Coronary artery (tissue), 2 donors: Measurements from ENCODE around the gene GALNT18.

Experiments used
- DNase-seq: peaks from one replicate; pipeline ENCODE4 v3.0.0-alpha.2; 2017; ENCODE audit warnings: low spot score
- H3K27ac ChIP-seq, 2 donors: fragments of 200-600 bp; sonication (generic); one replicate each; pipeline ENCODE4 v1.5.1; 2016 to 2019
- H3K4me3 ChIP-seq: fragments of 200-600 bp; sonication (generic); 2 replicates; pipeline ENCODE4 v1.5.1; 2016; ENCODE audit warnings: mild to moderate bottlenecking, moderate library complexity
- TF ChIP-seq, protein P1 (sequence below): fragments of 200-600 bp; sonication (generic); IDR thresholded peaks from one replicate; pipeline ENCODE4 v1.5.1; 2019; ENCODE audit warnings: antibody characterized with exemption

The GALNT18 gene

DNA sequence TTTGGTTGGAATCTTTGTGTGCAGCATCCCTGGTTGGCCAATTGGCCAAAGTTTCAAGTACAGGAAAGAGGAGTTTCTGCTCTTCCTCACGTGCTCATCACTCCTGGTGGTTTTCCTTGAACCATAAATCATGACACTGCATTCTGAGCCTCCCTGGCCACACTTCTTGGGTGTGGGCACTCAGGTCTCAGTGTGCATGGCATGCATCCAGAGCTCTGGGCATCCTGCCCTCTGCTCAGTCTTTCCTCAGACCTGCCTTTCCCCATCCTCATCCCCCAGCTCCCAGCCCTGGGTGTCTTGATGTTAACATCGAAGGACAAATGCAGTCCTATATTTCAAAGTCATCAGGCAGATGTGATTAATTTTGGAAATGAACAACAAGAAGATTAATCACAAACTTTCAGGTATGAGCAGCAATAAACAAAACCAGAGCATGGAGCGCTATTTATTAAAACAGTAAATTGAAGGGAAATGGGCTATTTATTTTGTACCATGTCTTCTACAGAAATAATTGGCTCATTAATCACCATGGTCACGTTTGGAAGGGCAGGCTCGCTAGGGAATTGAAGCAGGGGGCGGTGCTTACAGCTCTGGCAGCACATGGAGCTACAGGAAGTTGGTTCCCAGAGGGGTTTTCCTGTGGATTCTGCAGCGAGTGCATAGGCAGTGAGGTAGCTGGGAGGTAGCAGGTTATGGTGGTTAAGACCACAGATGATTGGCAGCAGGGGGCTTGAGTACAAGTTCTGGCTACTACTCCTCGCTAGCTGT lies 358.4 kb downstream of the GALNT18 start:
- TF ChIP-seq, protein P1, sequence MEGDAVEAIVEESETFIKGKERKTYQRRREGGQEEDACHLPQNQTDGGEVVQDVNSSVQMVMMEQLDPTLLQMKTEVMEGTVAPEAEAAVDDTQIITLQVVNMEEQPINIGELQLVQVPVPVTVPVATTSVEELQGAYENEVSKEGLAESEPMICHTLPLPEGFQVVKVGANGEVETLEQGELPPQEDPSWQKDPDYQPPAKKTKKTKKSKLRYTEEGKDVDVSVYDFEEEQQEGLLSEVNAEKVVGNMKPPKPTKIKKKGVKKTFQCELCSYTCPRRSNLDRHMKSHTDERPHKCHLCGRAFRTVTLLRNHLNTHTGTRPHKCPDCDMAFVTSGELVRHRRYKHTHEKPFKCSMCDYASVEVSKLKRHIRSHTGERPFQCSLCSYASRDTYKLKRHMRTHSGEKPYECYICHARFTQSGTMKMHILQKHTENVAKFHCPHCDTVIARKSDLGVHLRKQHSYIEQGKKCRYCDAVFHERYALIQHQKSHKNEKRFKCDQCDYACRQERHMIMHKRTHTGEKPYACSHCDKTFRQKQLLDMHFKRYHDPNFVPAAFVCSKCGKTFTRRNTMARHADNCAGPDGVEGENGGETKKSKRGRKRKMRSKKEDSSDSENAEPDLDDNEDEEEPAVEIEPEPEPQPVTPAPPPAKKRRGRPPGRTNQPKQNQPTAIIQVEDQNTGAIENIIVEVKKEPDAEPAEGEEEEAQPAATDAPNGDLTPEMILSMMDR = no peak
- Histone ChIP-seq H3K4me3 (no peak overlapping the region), H3K27ac (no peak overlapping the region)
- DNase-seq = no peak

DNA sequence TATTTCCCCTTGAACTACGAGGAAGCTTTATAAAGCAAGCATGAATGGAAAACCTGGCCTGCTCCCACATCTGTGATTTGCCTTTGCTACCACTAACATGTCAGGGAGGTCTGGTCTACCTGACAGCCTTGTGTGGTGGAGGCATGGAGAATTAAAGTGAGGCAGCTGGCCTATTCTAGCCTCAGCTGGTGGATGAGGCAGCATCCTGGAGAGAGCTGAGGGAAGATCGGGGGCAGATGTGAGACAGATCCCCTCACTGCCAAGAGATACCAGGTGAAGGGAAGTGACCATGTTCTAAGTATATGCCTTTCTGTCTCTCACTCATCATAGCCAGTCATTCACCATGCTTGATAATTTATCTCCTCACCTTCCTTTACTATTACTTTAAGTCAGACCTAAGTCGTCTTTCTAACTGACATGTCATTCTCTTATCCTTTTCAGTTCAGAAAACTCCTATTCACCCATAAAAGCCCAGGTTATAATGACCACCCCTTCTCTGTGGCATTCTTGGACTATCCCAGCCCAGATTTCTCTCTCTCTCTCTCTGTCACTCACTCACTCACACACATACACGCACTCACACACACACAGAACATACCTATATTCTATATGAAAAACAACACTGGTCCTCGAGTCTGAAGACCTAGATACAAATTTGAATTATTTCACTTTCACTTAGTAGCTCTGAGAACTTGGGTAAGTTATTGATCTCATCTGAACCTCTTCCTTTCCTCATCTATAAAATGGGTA lies 359.5 kb downstream of the GALNT18 start:
- Histone ChIP-seq H3K4me3 (no peak overlapping the region), H3K27ac (no peak overlapping the region)
- TF ChIP-seq, protein P1 = no peak
- DNase-seq = no peak

DNA sequence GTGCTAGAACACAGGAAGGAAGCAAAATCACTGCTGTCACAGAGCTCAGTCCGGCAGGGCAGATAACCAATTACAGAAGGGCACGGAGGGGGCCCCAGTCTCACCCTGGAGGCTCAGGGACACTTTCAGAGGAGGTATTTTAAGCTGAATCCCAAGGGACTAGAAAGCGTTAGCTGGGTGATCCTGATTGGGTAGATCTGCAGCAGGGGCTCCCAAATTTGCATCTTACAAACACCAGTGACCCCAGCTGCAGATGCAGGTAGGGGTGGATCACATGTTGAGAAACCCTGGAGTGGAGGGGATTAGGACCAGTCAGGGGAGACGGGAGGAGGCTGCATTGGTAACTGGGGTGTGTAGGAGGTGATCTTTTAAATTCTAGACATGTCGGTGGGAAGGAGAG lies 360.2 kb downstream of the GALNT18 start:
- no peak for DNase-seq
- Histone ChIP-seq H3K27ac (no peak overlapping the region), H3K4me3 (no peak overlapping the region)
- TF ChIP-seq, protein P1 = no peak

DNA sequence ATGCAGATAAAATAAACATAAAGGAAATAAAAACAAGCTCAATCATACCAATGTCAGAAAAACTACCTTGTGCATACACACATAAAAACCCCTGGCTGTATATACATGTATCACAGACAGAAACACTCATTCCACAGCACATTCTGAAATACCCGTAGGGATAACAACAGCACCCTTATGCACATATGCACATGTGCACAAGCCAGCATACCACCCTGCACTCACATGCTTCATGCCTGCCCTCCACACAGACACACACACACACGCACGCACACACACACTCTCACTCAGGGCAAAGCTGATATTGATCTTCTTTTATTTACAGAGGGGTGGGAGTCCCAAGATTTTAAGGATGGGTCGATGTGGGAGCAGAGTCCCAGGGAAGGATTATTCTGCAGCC lies 360.9 kb downstream of the GALNT18 start:
- no peak for DNase-seq
- no peak overlapping the region for H3K4me3 ChIP-seq
- H3K27ac ChIP-seq = no peak overlapping the region
- TF ChIP-seq, protein P1 = no peak

DNA sequence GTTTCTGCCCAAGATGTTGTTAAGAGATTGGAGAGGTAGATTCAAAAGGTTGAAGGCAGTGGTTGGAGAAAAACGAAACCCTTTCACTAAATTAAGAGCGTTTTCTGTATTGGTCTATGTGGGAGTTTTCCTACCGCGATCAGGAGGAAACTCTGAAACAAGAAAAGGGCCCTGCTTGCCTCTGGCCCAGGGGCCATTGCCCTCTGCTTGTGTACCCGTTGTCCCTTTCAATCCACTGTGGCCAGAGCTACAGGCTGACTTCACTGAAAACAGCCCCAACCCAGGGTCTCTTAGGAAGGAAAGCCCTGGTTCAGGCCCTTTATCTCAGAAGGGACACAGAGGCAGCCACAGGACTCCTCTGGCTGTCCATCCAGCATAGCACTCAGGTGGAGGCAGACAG lies 367.8 kb downstream of the GALNT18 start:
- Histone ChIP-seq H3K4me3 (no peak overlapping the region), H3K27ac (no peak overlapping the region)
- no peak for DNase-seq
- TF ChIP-seq, protein P1 = no peak

DNA sequence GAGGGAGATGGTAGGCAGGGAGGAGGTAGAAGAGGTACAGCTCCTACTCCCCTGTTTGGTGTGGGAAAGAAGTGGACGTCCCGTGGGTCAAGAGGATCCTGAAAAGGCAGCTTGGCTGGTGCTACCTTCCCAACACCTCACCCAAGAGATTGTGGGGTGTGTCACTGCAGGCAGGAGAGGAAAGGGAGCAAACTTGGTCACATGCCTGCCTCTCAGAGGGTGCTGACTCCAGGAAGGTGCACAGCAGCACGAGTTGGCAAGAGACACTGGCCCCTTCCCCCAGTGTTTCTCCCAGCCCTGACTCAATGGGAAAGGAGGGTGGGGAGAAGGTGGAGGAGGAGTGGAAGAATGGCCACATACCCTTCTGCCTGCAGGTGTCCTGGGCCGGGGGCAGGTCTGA lies 368.3 kb downstream of the GALNT18 start:
- H3K4me3 ChIP-seq = no peak overlapping the region
- TF ChIP-seq, protein P1 = no peak
- no peak overlapping the region for H3K27ac ChIP-seq
- DNase-seq = no peak

DNA sequence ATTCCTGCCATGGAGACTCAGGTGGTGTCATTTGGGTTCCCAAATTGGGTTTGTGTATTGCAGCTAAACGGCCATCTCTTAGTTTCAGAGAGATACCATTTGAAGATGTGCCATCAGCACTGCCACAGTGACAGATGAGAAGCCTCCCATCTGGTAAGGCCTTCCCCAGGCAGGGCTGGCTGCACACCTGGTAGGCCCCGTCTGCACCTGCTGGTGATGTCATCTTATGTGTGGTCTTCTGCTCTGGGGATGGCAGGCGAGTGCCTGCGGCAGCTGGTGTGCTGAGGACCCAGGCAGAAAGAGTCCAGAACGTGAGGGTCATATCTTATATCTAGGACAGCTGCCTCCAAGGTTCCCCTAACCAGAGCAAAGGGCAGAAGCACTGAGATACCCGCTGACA lies 369.4 kb downstream of the GALNT18 start:
- Histone ChIP-seq H3K27ac (no peak overlapping the region), H3K4me3 (no peak overlapping the region)
- DNase-seq = no peak
- TF ChIP-seq, protein P1 = no peak
